Adrenal gland (tissue), 12 donors: ENCODE data around the gene KCNK3. TPM values are rescaled to one million over a fixed set of nuclear protein-coding genes. Genes with fewer than 3 reads are reported as not detected.

Experiments used
- DNase-seq, 7 donors: peaks; one replicate each; pipeline ENCODE4 v3.0.0-alpha.2; 2019 to 2020
- H3K27ac ChIP-seq, 5 donors: fragments of 200-600 bp; sonication (generic) in 4 of 5; 1 replicate in 3 of 5; 2 replicates in 2 of 5; pipeline versions ENCODE4 v1.5.1 to v1.8.0; 2016 to 2020; ENCODE audit warnings: mild to moderate bottlenecking in 1 of 5
- H3K27me3 ChIP-seq: fragments of 200-600 bp; 2 replicates; pipeline ENCODE4 v1.8.0; 2021
- H3K36me3 ChIP-seq, 2 donors: fragments of 200-600 bp; replicated peaks in 1 of 2; 1 replicate in 1 of 2; 2 replicates in 1 of 2; pipeline versions ENCODE4 v1.5.1 to v1.8.0; 2018 to 2022
- H3K4me1 ChIP-seq, 2 donors: fragments of 200-600 bp; replicated peaks in 1 of 2; 1 replicate in 1 of 2; 2 replicates in 1 of 2; pipeline versions ENCODE4 v1.5.1 to v1.8.0; 2018 to 2021
- H3K4me3 ChIP-seq, 4 donors: fragments of 200-600 bp; sonication (generic) in 3 of 4; one replicate each; pipeline ENCODE4 v1.5.1; 2016 to 2018
- H3K9me3 ChIP-seq, 3 donors: fragments of 200-600 bp; sonication (generic) in 1 of 3; replicated peaks in 1 of 3; 1 replicate in 2 of 3; 2 replicates in 1 of 3; pipeline versions ENCODE4 v1.5.1 to v1.8.0; 2016 to 2021
- POLR2A ChIP-seq, 2 donors: fragments of 450-650 bp; IDR thresholded peaks; one replicate each; pipeline ENCODE4 v1.6.1; 2017; ENCODE audit warnings: antibody characterized with exemption in 2 of 2, mild to moderate bottlenecking in 2 of 2, moderate library complexity in 1 of 2
- WGBS, 4 donors: extraction: QIAGEN DNeasy Blood & Tissue Kit in 2 of 4; methylation state at CpG; one replicate each; pipeline versions ENCODE4 v1.1.5 to v1.1.7; 2013 to 2017; 5-methylcytosine and 5-hydroxymethylcytosine counted together
- intact Hi-C, 2 donors: fragments of 100-400 bp; cut with DNase I; formaldehyde crosslinking; loops; one replicate each; pipeline versions ENCODE4 v1.14.1 to v1.15.0; 2022 to 2023
- polyA plus RNA-seq, 3 donors: library from polyadenylated mRNA; stranded (reverse); fragments of 200-250 nt in 2 of 3; fragments of 350-450 nt in 1 of 3; fragmentation: Illumina TruSeq in 1 of 3; extraction: RNeasy Lipid Tissue Mini Kit (QIAGEN cat#74804) in 1 of 3; gene quantifications; one replicate each; pipeline ENCODE4 v1.2.3, GENCODE V29; 2013 to 2014
- total RNA-seq, 9 donors: library from RNA; depleted of rRNA in 4 of 9; stranded (reverse); fragments of >200 nt in 4 of 9; fragments of 120-200 nt in 1 of 9; fragmentation: NEBNext Ultra II Directional in 1 of 9; extraction: Animal tissue kit (Norgen Biotek cat#: 25700) in 1 of 9; gene quantifications; one replicate each; pipeline versions ENCODE4 v1.1.0 to v1.2.4, GENCODE V29; 2013 to 2023
- TF ChIP-seq, protein P1 (sequence below), 6 experiments: fragments of 450-650 bp in 4 of 6; fragments of 200-600 bp in 2 of 6; sonication (generic) in 1 of 6; IDR thresholded peaks; 1 replicate in 5 of 6; 2 replicates in 1 of 6; pipeline versions ENCODE4 v1.5.1 to v1.8.0; 2016 to 2021; ENCODE audit warnings: antibody characterized with exemption in 6 of 6, mild to moderate bottlenecking in 2 of 6, moderate library complexity in 1 of 6
- donor health status: healthy with polysubstance abuse.
- donor health status: Bipolar disorder and iron deficiency.
- donor health status: DM: yes; HTN: yes; CAD: no.
- donor health status: DM: no; HTN: no; CAD: no.
- donor health status: DM: no; HTN: no; CAD: no.
- donor health status: DM: yes; HTN: yes; CAD: no.

The KCNK3 gene
- total and polyA plus RNA-seq, 12 donors, result 69.6 to 595 (median 382) TPM

DNA sequence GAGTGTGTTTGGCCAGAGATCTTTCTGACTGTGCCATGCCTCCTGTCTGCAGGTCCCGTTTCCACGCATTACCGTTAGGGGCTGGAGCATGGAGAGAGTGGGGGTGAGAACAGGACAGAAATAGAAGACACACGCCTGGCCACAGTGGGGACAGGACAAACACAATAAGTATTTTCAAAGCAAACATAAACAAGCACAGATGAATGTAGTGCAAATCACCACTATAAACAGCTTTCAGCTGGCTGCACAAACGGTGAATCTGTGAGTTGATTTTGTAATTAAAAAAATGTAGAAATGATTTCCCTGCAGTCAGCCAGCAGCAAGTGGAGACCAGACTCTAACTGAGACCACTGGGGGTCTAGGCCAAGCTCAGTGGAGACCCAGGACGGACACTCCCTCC is 6.8 kb downstream of the KCNK3 start:
- Histone ChIP-seq H3K27me3 (no peaks in the 10 kb centered on the region), H3K27ac (peak overlapping the region in 4 of 5 donors; percentile 30 to 98 (median 90)), H3K9me3 (no peaks in the 10 kb centered on the region), H3K4me3 (no peak overlapping the region), H3K4me1 (peaks cover 56 to 77% of the 10 kb centered on the region in 2 donors), H3K36me3 (peaks cover 0 to 25% of the 10 kb centered on the region in 2 donors)
- intact Hi-C loops, result no loop called here
- DNase-seq, result no peak
- 34 to 41% (median 38%) methylated on average over 6 of the region's 6 CpGs for WGBS, 4 donors
- TF ChIP-seq, protein P1, sequence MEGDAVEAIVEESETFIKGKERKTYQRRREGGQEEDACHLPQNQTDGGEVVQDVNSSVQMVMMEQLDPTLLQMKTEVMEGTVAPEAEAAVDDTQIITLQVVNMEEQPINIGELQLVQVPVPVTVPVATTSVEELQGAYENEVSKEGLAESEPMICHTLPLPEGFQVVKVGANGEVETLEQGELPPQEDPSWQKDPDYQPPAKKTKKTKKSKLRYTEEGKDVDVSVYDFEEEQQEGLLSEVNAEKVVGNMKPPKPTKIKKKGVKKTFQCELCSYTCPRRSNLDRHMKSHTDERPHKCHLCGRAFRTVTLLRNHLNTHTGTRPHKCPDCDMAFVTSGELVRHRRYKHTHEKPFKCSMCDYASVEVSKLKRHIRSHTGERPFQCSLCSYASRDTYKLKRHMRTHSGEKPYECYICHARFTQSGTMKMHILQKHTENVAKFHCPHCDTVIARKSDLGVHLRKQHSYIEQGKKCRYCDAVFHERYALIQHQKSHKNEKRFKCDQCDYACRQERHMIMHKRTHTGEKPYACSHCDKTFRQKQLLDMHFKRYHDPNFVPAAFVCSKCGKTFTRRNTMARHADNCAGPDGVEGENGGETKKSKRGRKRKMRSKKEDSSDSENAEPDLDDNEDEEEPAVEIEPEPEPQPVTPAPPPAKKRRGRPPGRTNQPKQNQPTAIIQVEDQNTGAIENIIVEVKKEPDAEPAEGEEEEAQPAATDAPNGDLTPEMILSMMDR (IDR thresholded peaks at IDR 0.05), result no peak
- no peak for TF ChIP-seq POLR2A (IDR thresholded peaks at IDR 0.05)

DNA sequence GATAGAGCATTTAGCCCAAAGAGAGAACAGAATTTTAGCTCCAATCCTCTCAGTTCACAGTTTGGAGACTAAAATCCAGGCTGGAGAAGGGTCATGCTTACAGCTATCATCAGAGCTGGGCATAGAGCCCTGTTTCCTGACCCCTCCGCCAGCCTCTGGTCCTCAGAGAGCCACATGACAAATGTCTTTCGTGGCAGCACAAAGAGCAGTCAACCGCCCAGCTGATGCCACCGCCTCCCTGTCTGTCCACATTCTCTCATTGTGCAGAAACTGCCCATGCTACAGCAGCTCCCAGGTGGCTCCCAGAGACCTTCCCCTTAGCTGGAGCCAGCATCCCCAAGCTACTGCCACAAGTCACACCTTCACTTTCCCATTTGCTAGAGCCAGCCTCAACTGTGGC is 7.6 kb downstream of the KCNK3 start:
- Histone ChIP-seq H3K36me3 (peaks cover 0 to 25% of the 10 kb centered on the region in 2 donors), H3K4me1 (peaks cover 56 to 85% of the 10 kb centered on the region in 2 donors), H3K4me3 (no peak overlapping the region), H3K9me3 (no peaks in the 10 kb centered on the region), H3K27ac (peak overlapping the region in 4 of 5 donors; percentile 30 to 98 (median 90)), H3K27me3 (no peaks in the 10 kb centered on the region)
- intact Hi-C loops, result no loop called here
- DNase-seq, result peak in 6 of 7 donors; percentile 59 to 82 (median 72)
- peak in 1 of 2 donors; percentile 46 for TF ChIP-seq POLR2A (IDR thresholded peaks at IDR 0.05)
- TF ChIP-seq, protein P1 (IDR thresholded peaks at IDR 0.05), result no peak
- WGBS, 4 donors, result 24 to 43% (median 33%) methylated on average over 1 to 4 of the region's 4 CpGs

DNA sequence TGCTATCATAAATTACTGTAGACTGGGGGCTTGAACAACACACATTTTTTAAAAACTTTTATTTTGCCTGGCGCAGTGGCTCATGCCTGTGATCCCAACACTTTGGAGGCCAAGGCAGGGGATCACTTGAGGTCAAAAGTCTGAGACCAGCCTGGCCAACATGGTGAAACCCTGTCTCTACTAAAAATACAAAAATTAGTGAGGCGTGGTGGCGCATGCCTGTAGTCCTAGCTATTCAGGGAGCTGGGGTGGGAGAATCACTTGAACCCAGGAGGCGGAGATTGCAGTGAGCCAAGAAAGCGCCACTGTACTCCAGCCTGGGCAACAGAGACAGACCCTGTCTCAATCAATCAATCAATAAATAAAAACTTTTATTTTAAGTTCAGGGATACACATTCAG is 9.1 kb downstream of the KCNK3 start:
- TF ChIP-seq, protein P1 (IDR thresholded peaks at IDR 0.05), result no peak
- TF ChIP-seq POLR2A (IDR thresholded peaks at IDR 0.05), result no peak
- Histone ChIP-seq H3K9me3 (no peaks in the 10 kb centered on the region), H3K27ac (peak overlapping the region in 4 of 5 donors; percentile 16 to 98 (median 90)), H3K4me3 (no peak overlapping the region), H3K36me3 (peaks cover 0 to 25% of the 10 kb centered on the region in 2 donors), H3K4me1 (peaks cover 58 to 99% of the 10 kb centered on the region in 2 donors), H3K27me3 (no peaks in the 10 kb centered on the region)
- intact Hi-C loops, result no loop called here
- 75 to 88% (median 80%) methylated on average over 5 of the region's 5 CpGs for WGBS, 4 donors
- peak in 1 of 7 donors; percentile 23 for DNase-seq

DNA sequence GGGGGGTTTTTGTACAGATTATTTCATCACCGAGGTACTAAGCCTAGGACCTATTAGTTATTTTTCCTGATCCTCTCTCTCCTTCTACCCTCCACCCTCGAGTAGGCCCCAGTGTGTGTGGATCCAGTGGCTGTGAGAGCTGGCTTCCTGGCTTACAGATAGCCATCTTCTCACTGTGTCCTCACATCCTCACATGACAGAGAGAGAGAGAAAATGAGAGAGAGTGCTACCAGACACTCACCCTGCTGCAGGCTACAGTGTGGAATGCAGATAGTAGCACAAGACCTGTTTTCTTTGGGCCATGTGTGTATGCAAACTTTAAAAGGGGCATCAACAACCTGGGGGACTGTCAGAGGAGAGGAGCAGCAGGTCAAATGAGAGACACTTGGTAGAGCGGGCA is 9.5 kb downstream of the KCNK3 start:
- TF ChIP-seq, protein P1 (IDR thresholded peaks at IDR 0.05), result no peak
- TF ChIP-seq POLR2A (IDR thresholded peaks at IDR 0.05), result peak in 1 of 2 donors; percentile 26
- peaks cover 0 to 20% of the 10 kb centered on the region in 2 donors for H3K36me3 ChIP-seq
- peak overlapping the region in 4 of 5 donors; percentile 16 to 98 (median 90) for H3K27ac ChIP-seq
- H3K4me3 ChIP-seq, result no peak overlapping the region
- intact Hi-C loops, result no loop called here
- H3K27me3 ChIP-seq, result no peaks in the 10 kb centered on the region
- H3K9me3 ChIP-seq, result no peaks in the 10 kb centered on the region
- whole genome bisulfite sequencing, 4 donors, result 52 to 57% (median 54%) methylated on average over 3 of the region's 3 CpGs
- DNase-seq, result peak in 1 of 7 donors; percentile 69
- peaks cover 62 to 99% of the 10 kb centered on the region in 2 donors for H3K4me1 ChIP-seq
